NCI-H2107 (cell line): ENCODE results near the gene ATP9B.

ENCODE experiments used
- DNase-seq: peaks from one replicate; lab custom pipeline; 2025; lab: John Stamatoyannopoulos, UW

Gene ATP9B

GRCh38 chr18:79329786-79330185, 260.6 kb downstream of the ATP9B start:
- DNase-seq, result no peak

DNA sequence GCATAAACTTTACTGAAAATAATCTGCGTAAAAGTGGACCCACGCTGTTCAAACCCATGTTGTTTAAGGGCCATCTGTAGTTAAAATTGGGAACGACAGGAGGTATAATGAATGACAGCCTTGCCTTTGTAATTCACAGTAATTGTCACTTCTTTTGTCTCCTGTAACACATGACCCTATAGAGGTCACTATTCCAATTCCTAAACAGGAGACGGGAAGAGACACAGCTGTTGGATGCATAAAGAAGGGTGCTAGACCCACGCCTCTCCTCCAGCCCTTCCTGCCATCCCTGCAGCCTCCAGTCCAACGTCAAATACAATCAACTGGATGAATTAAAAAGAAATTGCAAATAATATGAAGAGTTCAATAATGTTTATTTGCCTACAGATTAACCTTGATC, 263.5 kb downstream of the ATP9B start:
- DNase-seq, result no peak

GRCh38 chr18:79333046-79333445, 263.9 kb downstream of the ATP9B start:
- DNase-seq, result no peak

- DNase-seq, result no peak
These were observed 265.5 kb downstream of the ATP9B start for GRCh38 chr18:79334496-79335233.

DNA sequence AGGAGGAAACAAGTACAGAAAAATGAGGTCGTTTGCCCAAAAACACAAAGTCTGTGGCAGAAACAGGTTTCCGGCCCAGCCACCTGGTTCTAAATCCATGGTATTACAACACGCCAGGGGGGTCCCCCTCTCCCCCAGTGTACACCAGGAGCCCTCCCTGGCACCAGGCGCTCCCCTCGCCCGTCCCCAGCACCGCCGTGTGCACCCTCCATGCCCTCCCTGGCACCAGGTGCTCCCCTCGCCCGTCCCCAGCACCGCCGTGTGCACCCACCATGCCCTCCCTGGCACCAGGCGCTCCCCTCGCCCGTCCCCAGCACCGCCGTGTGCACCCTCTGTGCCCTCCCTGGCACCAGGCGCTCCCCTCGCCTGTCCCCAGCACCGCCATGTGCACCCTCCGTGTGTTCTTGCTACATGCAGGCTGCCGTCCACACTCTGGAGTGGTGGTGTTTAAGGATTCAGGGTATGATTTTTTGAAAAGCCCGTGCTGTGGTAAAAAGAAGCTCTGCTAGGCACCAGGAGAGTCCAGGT, 266.7 kb downstream of the ATP9B start:
- no peak for DNase-seq

GRCh38 chr18:79336556-79337142, 267.5 kb downstream of the ATP9B start:
- no peak for DNase-seq

DNA sequence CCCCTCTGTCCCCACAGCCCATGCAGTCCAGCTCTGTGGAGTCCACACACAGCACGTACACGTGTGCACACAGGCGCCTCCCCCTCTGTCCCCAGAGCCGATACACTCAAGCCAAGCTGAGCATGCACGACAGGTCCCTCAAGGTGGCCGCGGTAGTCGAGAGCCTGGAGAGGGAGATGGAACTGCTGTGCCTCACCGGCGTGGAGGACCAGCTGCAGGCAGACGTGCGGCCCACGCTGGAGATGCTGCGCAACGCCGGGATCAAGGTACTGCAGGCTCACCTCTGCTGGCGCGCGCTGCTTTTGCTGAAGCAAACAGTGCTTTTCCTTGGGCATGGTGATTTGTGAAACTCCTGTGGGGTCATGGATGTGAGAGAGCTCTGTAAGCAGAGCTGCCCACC, 268.0 kb downstream of the ATP9B start:
- DNase-seq, result no peak

DNA sequence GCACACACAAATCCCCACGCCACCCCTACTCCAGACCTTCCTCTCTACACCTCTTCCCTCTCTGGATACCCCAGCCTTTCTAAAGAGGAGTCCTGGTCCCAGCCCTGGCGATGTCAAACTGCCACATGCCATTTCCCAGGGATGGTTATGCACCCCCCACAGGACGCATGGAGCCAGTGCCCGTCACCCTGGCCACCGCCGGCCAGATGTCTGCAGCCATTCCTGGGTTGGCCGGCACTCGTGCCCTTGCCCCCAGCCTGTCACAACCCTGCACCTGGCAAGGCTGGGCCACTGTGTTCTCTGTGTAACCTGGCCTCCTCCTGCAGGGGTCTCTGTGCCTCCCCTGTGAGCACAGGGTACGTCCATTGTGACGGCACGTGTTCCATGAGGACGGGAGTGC, 268.4 kb downstream of the ATP9B start:
- DNase-seq, result no peak

- no peak for DNase-seq
These were observed 270.1 kb downstream of the ATP9B start for GRCh38 chr18:79339094-79339908.

DNA sequence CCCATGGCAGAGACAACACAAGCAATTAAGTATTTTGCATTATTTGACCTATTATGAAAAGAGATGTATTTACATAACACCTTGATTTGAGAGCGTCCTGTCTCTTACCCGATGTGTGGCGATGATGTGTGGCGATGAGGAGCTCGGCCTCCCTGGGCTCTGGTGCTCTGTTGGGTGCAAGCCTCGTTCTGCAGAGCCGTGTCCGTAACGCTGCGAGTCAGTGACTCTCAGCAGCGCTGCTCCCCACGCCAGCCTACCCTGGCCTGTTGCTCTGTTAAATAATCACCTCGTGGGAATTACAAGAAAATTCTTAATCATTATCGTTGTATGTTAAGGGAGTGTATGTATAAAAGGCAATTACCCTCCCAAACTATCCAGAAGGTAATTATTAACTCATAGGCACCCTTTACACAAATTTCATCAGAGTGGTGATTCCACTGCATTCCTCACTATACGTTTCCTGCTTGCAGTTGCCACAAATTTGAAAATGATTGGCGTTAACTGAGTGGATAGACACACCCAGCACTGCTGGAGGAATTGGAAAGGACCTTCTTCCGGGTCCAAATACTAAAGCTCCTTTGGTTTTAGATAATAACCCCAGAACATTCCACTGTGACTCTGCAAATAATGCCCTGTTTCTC, 274.5 kb downstream of the ATP9B start:
- no peak for DNase-seq

- DNase-seq, result no peak
These were observed 275.0 kb downstream of the ATP9B start for GRCh38 chr18:79344208-79344581.

- no peak for DNase-seq
These were observed 276.2 kb downstream of the ATP9B start for GRCh38 chr18:79345366-79345765.

- no peak for DNase-seq
These were observed 276.8 kb downstream of the ATP9B start for GRCh38 chr18:79345981-79346380.

DNA sequence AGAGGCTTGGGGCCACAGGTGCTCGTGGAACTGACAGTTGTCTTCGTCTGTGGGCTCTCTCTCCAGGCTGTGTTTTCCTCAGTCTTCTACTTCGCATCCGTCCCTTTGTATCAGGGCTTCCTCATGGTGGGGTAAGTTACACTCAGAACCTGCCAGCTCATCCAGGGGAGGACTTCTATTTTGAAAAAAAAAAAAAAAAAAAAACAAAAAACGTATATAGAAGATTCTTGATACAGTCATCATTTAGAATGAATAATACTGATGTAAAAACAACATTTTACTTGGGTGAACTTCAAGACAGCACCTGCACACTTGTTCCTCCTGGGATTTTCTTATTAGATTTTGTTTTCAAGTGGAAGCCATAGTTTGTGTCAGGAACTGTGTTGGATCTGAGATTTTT, 278.9 kb downstream of the ATP9B start:
- DNase-seq, result no peak

- DNase-seq, result no peak
These were observed 283.2 kb downstream of the ATP9B start for GRCh38 chr18:79352432-79352831.

- no peak for DNase-seq
These were observed 284.1 kb downstream of the ATP9B start for GRCh38 chr18:79353267-79353666.

GRCh38 chr18:79354350-79354749, 285.2 kb downstream of the ATP9B start:
- no peak for DNase-seq

GRCh38 chr18:79355433-79356335, 286.5 kb downstream of the ATP9B start:
- no peak for DNase-seq

DNA sequence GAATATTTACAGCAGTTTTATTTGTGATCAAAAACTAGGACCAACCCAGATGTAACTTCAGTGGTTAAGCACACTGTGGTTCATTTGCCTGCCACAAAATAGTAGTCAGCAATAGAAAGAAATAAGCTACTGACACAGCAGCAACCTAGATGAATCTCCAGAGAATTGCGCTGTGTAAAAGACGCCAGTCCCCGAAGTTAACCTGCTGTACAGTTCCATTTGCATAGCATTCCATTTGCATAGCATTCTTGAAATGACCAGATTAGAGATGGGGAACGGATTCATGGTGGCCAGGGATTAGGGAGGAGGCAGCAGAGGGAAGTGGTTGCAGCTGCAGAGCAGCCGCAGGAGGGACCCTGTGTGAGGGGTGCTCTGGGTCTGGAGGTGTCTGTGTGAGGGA, 287.2 kb downstream of the ATP9B start:
- no peak for DNase-seq

GRCh38 chr18:79360933-79361332, 291.7 kb downstream of the ATP9B start:
- no peak for DNase-seq

DNA sequence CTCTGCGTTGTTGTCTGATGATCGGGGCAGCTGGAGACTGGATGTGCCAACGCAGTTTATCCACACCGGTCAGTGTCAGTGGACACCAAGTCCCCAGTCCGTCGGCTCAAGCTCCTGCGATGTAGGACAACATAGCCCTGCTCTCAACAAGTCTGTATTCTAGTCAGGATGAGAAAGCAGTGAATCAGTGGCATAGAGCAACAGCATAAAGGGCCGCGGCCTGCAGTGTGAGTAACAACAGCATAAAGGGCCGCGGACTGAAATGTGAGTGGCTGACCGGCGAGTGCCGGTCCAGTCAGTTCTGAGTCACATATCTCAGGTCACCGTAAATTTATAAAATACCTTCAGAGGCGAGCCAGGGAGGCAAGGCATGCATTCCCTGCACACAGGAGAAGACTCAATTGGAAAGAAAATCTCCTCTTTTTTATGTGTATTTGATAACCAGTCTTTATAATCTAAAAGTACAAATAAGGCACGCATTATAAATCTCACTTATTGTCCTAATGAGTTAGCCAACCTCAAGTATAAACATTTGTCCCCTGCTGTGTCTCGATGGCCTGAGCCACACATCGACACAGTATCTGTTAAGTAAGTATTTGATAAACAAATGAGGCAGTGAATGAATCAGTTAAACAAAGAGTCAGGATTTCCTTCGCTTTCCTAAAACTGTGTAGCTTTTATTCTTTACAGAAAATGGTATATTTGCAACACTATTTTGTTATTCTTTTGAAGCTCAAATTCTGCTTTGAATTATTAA, 292.8 kb downstream of the ATP9B start:
- no peak for DNase-seq
